PC-9 (cell line): Measurements from ENCODE around the gene OR52H1. TPM values are rescaled to one million over a fixed set of nuclear protein-coding genes. Genes with fewer than 3 reads are reported as not detected.

Source experiments
- BruUV-seq: library from RNA; stranded (reverse); fragments of 400-500 nt; replicated peaks from 2 replicates; lab custom pipeline; 2021; lab: Mats Ljungman, UMichigan
- CTCF ChIA-PET: fragments of 300-600 bp; sonication (Branson Sonifier 250); formaldehyde crosslinking; loops from one replicate; lab custom pipeline; 2022; ENCODE audit warnings: antibody characterized with exemption; lab: Charles Lee
- POLR2A ChIA-PET: fragments of 300-600 bp; sonication (Branson Sonifier 250); formaldehyde crosslinking; loops from one replicate; lab custom pipeline; 2022; ENCODE audit warnings: antibody characterized with exemption; ENCODE audit not compliant: unreplicated experiment; lab: Charles Lee
- DNase-seq, 2 experiments: peaks; one replicate each; pipeline versions ENCODE4 v3.0.0 to v3.0.0-alpha.2; 2015 to 2022; ENCODE audit warnings: mixed read lengths in 1 of 2
- H2AFZ ChIP-seq: fragments of 200-600 bp; sonication (generic); 2 replicates; pipeline ENCODE4 v1.8.1; 2017; ENCODE audit warnings: antibody characterized with exemption
- H3F3A ChIP-seq: fragments of 200-600 bp; sonication (generic); 2 replicates; pipeline ENCODE4 v1.8.1; 2017; ENCODE audit warnings: antibody characterized with exemption, mild to moderate bottlenecking, low read depth; ENCODE audit not compliant: insufficient read depth
- H3K27ac ChIP-seq: fragments of 200-600 bp; sonication (generic); 2 replicates; pipeline ENCODE4 v1.6.1; 2016; ENCODE audit warnings: mixed run types
- H3K27me3 ChIP-seq: fragments of 200-600 bp; sonication (generic); 2 replicates; pipeline ENCODE4 v1.6.1; 2016; ENCODE audit warnings: low read depth, mixed run types; ENCODE audit not compliant: insufficient read depth
- H3K36me3 ChIP-seq: fragments of 200-600 bp; sonication (generic); 2 replicates; pipeline ENCODE4 v1.6.1; 2016; ENCODE audit warnings: low read depth, mixed run types
- H3K4me1 ChIP-seq: fragments of 200-600 bp; sonication (generic); replicated peaks from 2 replicates; pipeline ENCODE4 v1.6.1; 2016; ENCODE audit warnings: mixed run types; ENCODE audit not compliant: insufficient read depth
- H3K4me2 ChIP-seq: fragments of 200-600 bp; sonication (generic); 2 replicates; pipeline ENCODE4 v1.6.1; 2017; ENCODE audit warnings: mixed run types
- H3K4me3 ChIP-seq: fragments of 200-600 bp; sonication (generic); 2 replicates; pipeline ENCODE4 v1.6.1; 2016; ENCODE audit warnings: mixed run types
- H3K79me2 ChIP-seq: fragments of 200-600 bp; sonication (generic); 2 replicates; pipeline ENCODE4 v1.6.1; 2017; ENCODE audit warnings: low read depth, mixed run types
- H3K9me2 ChIP-seq: fragments of 200-600 bp; sonication (generic); 2 replicates; pipeline ENCODE4 v1.8.1; 2017; ENCODE audit warnings: mild to moderate bottlenecking; ENCODE audit not compliant: insufficient read depth
- H3K9me3 ChIP-seq: fragments of 200-600 bp; sonication (generic); 2 replicates; pipeline ENCODE4 v1.8.1; 2016; ENCODE audit warnings: low read depth; ENCODE audit not compliant: insufficient read depth
- H4K20me1 ChIP-seq: fragments of 200-600 bp; sonication (generic); 2 replicates; pipeline ENCODE4 v1.8.1; 2017; ENCODE audit not compliant: insufficient read depth
- CTCF ChIP-seq: fragments of 200-600 bp; sonication (generic); conservative IDR thresholded peaks from 2 replicates; pipeline ENCODE4 v1.6.1; 2017; ENCODE audit warnings: mixed run types, antibody characterized with exemption, mild to moderate bottlenecking, moderate library complexity
- EZH2 ChIP-seq: fragments of 200-600 bp; sonication (generic); IDR thresholded peaks from 2 replicates; pipeline ENCODE4 v1.8.0; 2017; ENCODE audit warnings: antibody characterized with exemption, low read depth
- intact Hi-C: fragments of 100-400 bp; cut with micrococcal nuclease; formaldehyde crosslinking; loops from one replicate; pipeline ENCODE4 v1.10.0; 2022; ENCODE audit not compliant: unreplicated experiment
- total RNA-seq: library from RNA; stranded (reverse); gene quantifications from 2 replicates; pipeline ENCODE4 v1.2.3, GENCODE V29; 2021

Gene OR52H1
- total RNA-seq, 1 experiment from 2014 or later: not detected

DNA sequence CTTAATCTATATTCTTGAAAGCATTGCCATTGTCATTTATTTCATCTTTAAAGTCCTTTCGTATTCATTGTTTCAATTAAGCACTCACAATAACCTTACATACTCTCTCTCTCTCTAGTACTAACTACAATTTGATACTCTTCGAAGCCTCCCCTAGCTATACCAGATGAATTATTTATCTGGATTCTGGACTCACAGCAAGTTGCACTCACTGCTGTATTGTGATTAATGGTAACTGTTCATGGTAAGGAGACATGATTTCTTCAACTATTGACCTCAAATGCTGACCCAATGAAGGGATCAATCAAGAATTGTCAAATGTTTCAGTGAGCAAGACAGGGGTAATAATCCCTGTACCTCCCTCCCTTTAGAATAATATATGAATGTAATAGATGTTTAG lies 26.3 kb upstream of the OR52H1 start:
- ChIA-PET CTCF (no interaction called here), POLR2A (no interaction called here)
- Histone ChIP-seq H3K4me2 (no peak overlapping the region), H4K20me1 (no peaks in the 10 kb centered on the region), H3K36me3 (no peaks in the 10 kb centered on the region), H3K27ac (no peak overlapping the region), H3K9me2 (no peaks in the 10 kb centered on the region), H3K4me1 (no peaks in the 10 kb centered on the region), H3F3A (no peaks in the 10 kb centered on the region), H3K27me3 (no peaks in the 10 kb centered on the region), H3K79me2 (no peaks in the 10 kb centered on the region), H2AFZ (no peak overlapping the region), H3K4me3 (no peak overlapping the region), H3K9me3 (no peaks in the 10 kb centered on the region)
- no TSS peak for BruUV-seq
- intact Hi-C loops: no loop called here
- TF ChIP-seq CTCF (no peak), EZH2 (no peak)
- no peak for DNase-seq

GRCh38 chr11:5564259-5565019 lies 16.1 kb upstream of the OR52H1 start:
- no peak for TF ChIP-seq CTCF
- no peak for TF ChIP-seq EZH2
- peak in 1 of 2 experiments; percentile 47 for DNase-seq
- Histone ChIP-seq H3K4me1 (0 out of 2 replicates have a peak, but pooled peaks cover 9% of the 10 kb centered on the region), H4K20me1 (no peaks in the 10 kb centered on the region), H3K4me2 (no peak overlapping the region), H3K27ac (peak overlapping the region; percentile 58), H3K79me2 (no peaks in the 10 kb centered on the region), H3F3A (no peaks in the 10 kb centered on the region), H3K9me3 (no peaks in the 10 kb centered on the region), H3K9me2 (no peaks in the 10 kb centered on the region), H2AFZ (peak overlapping the region; percentile 50; the same call in 1 of the 2 replicates), H3K36me3 (no peaks in the 10 kb centered on the region), H3K4me3 (no peak overlapping the region), H3K27me3 (no peaks in the 10 kb centered on the region)
- CTCF ChIA-PET: no interaction called here
- no TSS peak for BruUV-seq
- POLR2A ChIA-PET: no interaction called here
- intact Hi-C loops: no loop called here

- Histone ChIP-seq H2AFZ (no peak overlapping the region), H3K9me2 (no peaks in the 10 kb centered on the region), H3K4me1 (no peaks in the 10 kb centered on the region), H4K20me1 (no peaks in the 10 kb centered on the region), H3K9me3 (no peaks in the 10 kb centered on the region), H3K27me3 (no peaks in the 10 kb centered on the region), H3K4me2 (no peak overlapping the region), H3K79me2 (no peaks in the 10 kb centered on the region), H3K27ac (no peak overlapping the region), H3K4me3 (no peak overlapping the region), H3K36me3 (no peaks in the 10 kb centered on the region), H3F3A (no peaks in the 10 kb centered on the region)
- intact Hi-C loops: no loop called here
- CTCF ChIA-PET: no interaction called here
- BruUV-seq: no TSS peak
- DNase-seq: no peak
- TF ChIP-seq CTCF (no peak), EZH2 (no peak)
- POLR2A ChIA-PET: no interaction called here
These were observed 9.4 kb upstream of the OR52H1 start for GRCh38 chr11:5557751-5558150.
